ENCODE results near the gene LY6G6F. TPM values are rescaled to one million over a fixed set of nuclear protein-coding genes. Genes with fewer than 3 reads are reported as not detected.

LY6G6F gene
- total and polyA plus RNA-seq, 2 donors (not counting 3 experiments of a cell fraction or from before 2014, with no cell fraction given), result not detected

- H3K79me2 ChIP-seq (ENCODE audit: control insufficient read depth, insufficient read depth, low read length), result no peaks in the 10 kb centered on the region
- no peak overlapping the region for H3K4me3 ChIP-seq (replicated peaks in 1 of 3; ENCODE audit: insufficient read depth in 1 of 3, low read depth in 1 of 3, low read length in 3 of 3)
- no peak overlapping the region for H2AFZ ChIP-seq (ENCODE audit: low read depth, low read length)
- CTCF ChIA-PET, result interaction anchor here (1.0 to 2.1 kb wide), 2 partner anchors 14 to 142 kb away, joined by 3 to 5 read pairs; no protein-coding TSS in a partner anchor
- no peak overlapping the region for H3K4me2 ChIP-seq (ENCODE audit: insufficient read depth, low read length)
- intact Hi-C loops (cut with micrococcal nuclease) (no loop called here), dilution Hi-C loops (cut with MboI; ENCODE audit: extremely low pct_ligation_motif_present, low sequenced_read_pairs) (no loop called here)
- H3K9me1 ChIP-seq (replicated peaks; ENCODE audit: control insufficient read depth, extremely low read depth, insufficient read depth, low read length), result no peaks in the 10 kb centered on the region
- DNase-seq (ENCODE audit: low read depth, low spot score) (no peak), FAIRE-seq (no peak)
- no TSS peak for BruUV-seq (replicated peaks)
- H3K9me3 ChIP-seq (replicated peaks; ENCODE audit: control insufficient read depth, insufficient read depth, low read length), result no peaks in the 10 kb centered on the region
- no peak overlapping the region for H3K9ac ChIP-seq (replicated peaks; ENCODE audit: extremely low read depth, insufficient read depth, low read length)
- POLR2A ChIA-PET, result no interaction called here
- H3K27ac ChIP-seq (ENCODE audit: insufficient read depth, low read depth, low read length), result no peak overlapping the region
- H4K20me1 ChIP-seq (replicated peaks; ENCODE audit: control insufficient read depth, extremely low read depth, insufficient read depth, low read length), result no peaks in the 10 kb centered on the region
- H3K27me3 ChIP-seq (ENCODE audit: control insufficient read depth in 2 of 2, insufficient read depth in 2 of 2, low read length in 2 of 2), result no peaks in the 10 kb centered on the region
- peaks cover 0 to 34% of the 10 kb centered on the region in 2 experiments for H3K36me3 ChIP-seq (ENCODE audit: control insufficient read depth in 2 of 2, extremely low read depth in 1 of 2, insufficient read depth in 2 of 2, low read length in 2 of 2)
- no peak for TF ChIP-seq FOS (IDR thresholded peaks at IDR 0.05; ENCODE audit: borderline replicate concordance, insufficient read depth, low read length)
- peaks cover 10% of the 10 kb centered on the region for H3K4me1 ChIP-seq (ENCODE audit: control insufficient read depth, extremely low read depth, insufficient read depth, low read length)
Observed at GRCh38 chr6:31687321-31687720, 19.3 kb upstream of the LY6G6F start.

GRCh38 chr6:31687860-31688693, 18.6 kb upstream of the LY6G6F start:
- Histone ChIP-seq H3K79me2 (ENCODE audit: control insufficient read depth, insufficient read depth, low read length) (no peaks in the 10 kb centered on the region), H3K27me3 (ENCODE audit: control insufficient read depth in 2 of 2, insufficient read depth in 2 of 2, low read length in 2 of 2) (no peaks in the 10 kb centered on the region), H2AFZ (ENCODE audit: low read depth, low read length) (no peak overlapping the region), H4K20me1 (replicated peaks; ENCODE audit: control insufficient read depth, extremely low read depth, insufficient read depth, low read length) (no peaks in the 10 kb centered on the region), H3K27ac (ENCODE audit: insufficient read depth, low read depth, low read length) (no peak overlapping the region), H3K4me1 (ENCODE audit: control insufficient read depth, extremely low read depth, insufficient read depth, low read length) (peaks cover 10% of the 10 kb centered on the region), H3K9ac (replicated peaks; ENCODE audit: extremely low read depth, insufficient read depth, low read length) (no peak overlapping the region), H3K4me2 (ENCODE audit: insufficient read depth, low read length) (no peak overlapping the region), H3K9me1 (replicated peaks; ENCODE audit: control insufficient read depth, extremely low read depth, insufficient read depth, low read length) (no peaks in the 10 kb centered on the region), H3K4me3 (replicated peaks in 1 of 3; ENCODE audit: insufficient read depth in 1 of 3, low read depth in 1 of 3, low read length in 3 of 3) (no peak overlapping the region), H3K9me3 (replicated peaks; ENCODE audit: control insufficient read depth, insufficient read depth, low read length) (no peaks in the 10 kb centered on the region), H3K36me3 (ENCODE audit: control insufficient read depth in 2 of 2, extremely low read depth in 1 of 2, insufficient read depth in 2 of 2, low read length in 2 of 2) (peaks cover 0 to 37% of the 10 kb centered on the region in 2 experiments)
- FAIRE-seq, result no peak
- intact Hi-C loops (cut with micrococcal nuclease), result no loop called here
- CTCF ChIA-PET, result no interaction called here
- dilution Hi-C loops (cut with MboI; ENCODE audit: extremely low pct_ligation_motif_present, low sequenced_read_pairs), result no loop called here
- BruUV-seq (replicated peaks), result no TSS peak
- TF ChIP-seq JUN (IDR thresholded peaks at IDR 0.05; ENCODE audit: borderline replicate concordance, insufficient read depth, insufficient read length, low read depth) (no peak), FOS (IDR thresholded peaks at IDR 0.05; ENCODE audit: borderline replicate concordance, insufficient read depth, low read length) (no peak), POLR2A (IDR thresholded peaks at IDR 0.05; ENCODE audit: low read depth, low read length) (no peak), MAX (IDR thresholded peaks at IDR 0.05; ENCODE audit: insufficient read depth, insufficient read length) (no peak), MYC (IDR thresholded peaks at IDR 0.05; ENCODE audit: low read depth, low read length) (no peak), CTCF (IDR thresholded peaks at IDR 0.05; ENCODE audit: extremely low read depth in 1 of 2, insufficient read depth in 1 of 2, low read depth in 1 of 2, low read length in 2 of 2) (no peak), GATA2 (IDR thresholded peaks at IDR 0.05; ENCODE audit: insufficient read depth, insufficient read length, low read depth, low read length) (no peak), POLR2AphosphoS5 (IDR thresholded peaks at IDR 0.05; ENCODE audit: insufficient read depth, low read depth, low read length) (no peak), EZH2 (IDR thresholded peaks at IDR 0.05; ENCODE audit: borderline replicate concordance, low read depth, low read length, severe bottlenecking) (no peak)
- no peak for DNase-seq (ENCODE audit: low read depth, low spot score)
- POLR2A ChIA-PET, result no interaction called here

Data from endothelial cell of umbilical vein (primary cell).